ENCODE measurements around the gene MGAT1.
"Not testable (repeated sequence)": the region's sequence is repeated elsewhere in the genome, so short reads cannot be mapped to it uniquely, and the experiment has no call there.

The MGAT1 gene

GRCh38 chr5:180790020-180790419 is 12.6 kb downstream of the MGAT1 start:
- in situ Hi-C loops (cut with MboI; ENCODE audit: low pct_unique_long_range_greater_than_20kb, low sequenced_read_pairs), result no loop called here
- peak; percentile 70 for DNase-seq

DNA sequence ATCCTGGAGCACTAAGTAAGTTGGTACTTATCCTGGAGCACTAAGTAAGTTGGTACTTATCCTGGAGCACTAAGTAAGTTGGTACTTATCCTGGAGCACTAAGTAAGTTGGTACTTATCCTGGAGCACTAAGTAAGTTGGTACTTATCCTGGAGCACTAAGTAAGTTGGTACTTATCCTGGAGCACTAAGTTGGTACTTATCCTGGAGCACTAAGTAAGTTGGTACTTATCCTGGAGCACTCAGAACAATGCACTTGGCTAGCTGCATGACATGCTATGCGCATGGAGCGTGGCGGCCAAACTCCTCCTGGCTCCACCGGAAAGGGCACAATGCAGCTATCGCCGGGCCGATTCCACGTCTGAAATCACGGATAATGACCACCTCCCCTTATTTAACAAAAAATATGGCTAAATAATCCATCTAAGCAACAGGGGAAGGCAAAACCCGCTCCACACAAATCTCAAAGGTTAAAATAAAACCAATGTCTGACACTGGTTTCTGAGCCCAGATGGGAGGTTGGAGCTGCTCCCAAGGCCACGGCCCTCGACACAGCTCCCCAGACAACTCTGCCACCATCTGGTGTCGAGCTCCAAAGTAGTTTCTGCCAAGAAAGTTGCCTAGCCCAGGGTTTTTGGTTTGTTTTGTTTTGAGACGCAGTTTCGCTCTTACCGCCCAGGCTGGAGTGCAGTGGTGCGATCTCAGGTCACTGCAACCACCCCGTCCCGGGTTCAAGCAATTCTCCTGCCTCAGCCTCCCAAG is 13.8 kb downstream of the MGAT1 start:
- DNase-seq; in situ Hi-C loops (cut with MboI; ENCODE audit: low pct_unique_long_range_greater_than_20kb, low sequenced_read_pairs): not testable (repeated sequence)

DNA sequence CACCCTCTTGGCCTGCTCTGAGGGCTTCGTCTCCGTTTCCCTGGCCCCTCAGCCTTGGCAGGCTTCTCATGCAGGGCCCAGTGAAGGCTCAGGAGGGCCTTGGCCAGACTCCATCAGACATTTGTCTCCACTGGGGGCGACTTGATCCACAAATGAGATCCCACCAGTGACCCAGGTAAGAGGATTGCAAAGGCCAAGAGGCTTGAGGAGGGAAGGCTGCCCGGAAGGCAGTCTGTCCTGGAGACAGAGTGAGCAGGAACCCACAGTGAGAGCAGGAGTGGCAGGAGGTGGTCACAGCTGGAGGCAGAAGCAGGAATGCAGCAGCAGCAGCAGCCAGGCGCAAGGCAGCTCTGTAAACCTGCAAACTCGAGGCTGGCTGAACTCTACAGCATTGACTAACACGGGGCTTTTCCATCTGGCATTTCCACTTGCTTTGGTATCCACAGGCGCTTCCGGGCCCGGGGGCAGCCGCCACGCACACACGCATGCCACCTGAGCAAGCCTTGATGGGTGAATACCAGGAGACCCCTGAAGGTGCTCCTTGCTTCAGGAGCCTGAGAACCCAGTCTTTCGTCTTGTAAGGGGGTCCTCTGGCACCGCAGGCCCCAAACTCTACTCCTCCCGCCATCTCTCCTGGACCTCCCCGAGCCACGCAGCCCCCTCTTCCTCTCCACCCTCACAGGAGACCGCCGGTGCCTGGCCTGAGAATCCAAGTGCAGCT is 14.7 kb downstream of the MGAT1 start:
- in situ Hi-C loops (cut with MboI; ENCODE audit: low pct_unique_long_range_greater_than_20kb, low sequenced_read_pairs), result no loop called here
- no peak for DNase-seq

- in situ Hi-C loops (cut with MboI; ENCODE audit: low pct_unique_long_range_greater_than_20kb, low sequenced_read_pairs), result no loop called here
- no peak for DNase-seq
Observed at GRCh38 chr5:180786531-180787398, 15.8 kb downstream of the MGAT1 start.

DNA sequence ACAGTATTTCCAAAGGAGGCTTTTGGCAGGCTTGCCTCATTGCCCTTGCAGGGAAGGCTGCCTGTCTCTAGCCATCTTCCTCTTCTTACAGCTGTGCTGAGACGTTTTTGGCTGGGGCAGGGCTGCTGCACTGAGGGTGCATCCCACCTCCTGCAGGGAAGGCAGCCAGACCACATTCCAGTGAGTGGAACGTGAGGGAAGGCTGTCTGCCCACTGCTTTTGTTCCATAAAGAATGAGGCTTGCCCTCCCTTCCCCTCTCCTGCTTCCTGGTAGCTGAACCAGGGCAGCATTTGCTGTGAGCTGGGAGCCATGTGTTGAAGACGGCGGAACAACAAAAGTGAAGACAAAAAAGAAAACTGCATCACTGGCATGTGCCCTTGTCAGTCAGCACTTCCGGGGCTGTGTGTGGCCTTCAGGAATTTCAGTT is 16.8 kb downstream of the MGAT1 start:
- DNase-seq, result no peak
- in situ Hi-C loops (cut with MboI; ENCODE audit: low pct_unique_long_range_greater_than_20kb, low sequenced_read_pairs), result no loop called here

DNA sequence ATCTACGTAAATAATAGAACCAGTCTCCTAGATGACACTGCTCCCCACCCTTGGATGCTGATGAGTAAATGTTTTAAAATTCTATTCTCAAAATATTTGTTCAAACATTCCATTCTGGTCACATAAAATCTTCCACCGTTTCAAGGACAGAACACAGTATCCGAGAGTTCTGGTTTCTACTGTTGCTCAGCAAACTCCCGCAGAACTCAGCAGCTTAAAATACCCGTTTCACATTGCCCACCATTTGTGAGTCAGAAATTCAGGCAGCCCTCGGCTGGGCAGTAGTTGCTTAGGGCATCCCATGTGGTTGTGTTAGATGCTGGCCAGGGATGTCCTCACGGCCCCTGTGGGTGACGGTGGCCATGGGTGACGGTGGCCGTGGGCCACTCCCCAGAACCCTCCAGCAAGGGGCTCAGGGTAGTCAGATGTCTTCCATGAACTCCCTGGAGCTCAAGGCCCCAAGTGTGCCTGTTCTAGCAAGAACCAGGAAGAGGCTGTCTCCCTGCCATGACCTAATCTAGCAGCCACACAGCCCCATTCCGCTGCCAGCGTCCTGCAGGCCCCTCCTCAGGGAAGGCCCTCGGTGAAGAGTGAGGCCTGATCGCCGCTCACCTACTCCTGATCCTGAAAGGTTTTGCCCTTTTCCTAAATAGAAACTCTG is 17.4 kb downstream of the MGAT1 start:
- in situ Hi-C loops (cut with MboI; ENCODE audit: low pct_unique_long_range_greater_than_20kb, low sequenced_read_pairs), result no loop called here
- DNase-seq, result no peak

GRCh38 chr5:180784497-180785097 is 18.0 kb downstream of the MGAT1 start:
- in situ Hi-C loops (cut with MboI; ENCODE audit: low pct_unique_long_range_greater_than_20kb, low sequenced_read_pairs), result no loop called here

GRCh38 chr5:180783340-180784052 is 19.1 kb downstream of the MGAT1 start:
- DNase-seq, result no peak
- in situ Hi-C loops (cut with MboI; ENCODE audit: low pct_unique_long_range_greater_than_20kb, low sequenced_read_pairs), result no loop called here

More at GRCh38 chr5:180784497-180785097, 18.0 kb downstream of the MGAT1 start:
- DNase-seq, result peak; percentile 58

GRCh38 chr5:180782748-180783147 is 19.9 kb downstream of the MGAT1 start:
- in situ Hi-C loops (cut with MboI; ENCODE audit: low pct_unique_long_range_greater_than_20kb, low sequenced_read_pairs), result no loop called here
- DNase-seq, result no peak

DNA sequence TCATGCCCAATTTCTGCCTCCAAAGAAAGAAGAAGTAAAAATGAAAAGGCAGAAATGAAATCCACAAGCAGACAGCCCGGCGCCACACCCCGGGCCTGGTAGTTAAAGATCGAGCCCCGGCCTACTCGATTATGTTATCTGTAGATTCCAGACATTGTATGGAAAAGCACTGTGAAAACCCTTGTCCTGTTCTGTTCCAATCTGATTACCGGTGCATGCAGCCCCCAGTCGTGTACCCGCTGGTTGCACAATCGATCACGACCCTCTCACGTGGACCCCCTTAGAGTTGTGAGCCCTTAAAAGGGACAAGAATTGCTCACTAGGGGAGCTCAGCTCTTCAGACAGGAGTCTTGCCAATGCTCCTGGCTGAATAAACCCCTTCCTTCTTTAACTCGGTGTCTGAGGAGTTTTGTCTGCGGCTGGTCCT is 20.7 kb downstream of the MGAT1 start:
- in situ Hi-C loops (cut with MboI; ENCODE audit: low pct_unique_long_range_greater_than_20kb, low sequenced_read_pairs); DNase-seq: not testable (repeated sequence)

DNA sequence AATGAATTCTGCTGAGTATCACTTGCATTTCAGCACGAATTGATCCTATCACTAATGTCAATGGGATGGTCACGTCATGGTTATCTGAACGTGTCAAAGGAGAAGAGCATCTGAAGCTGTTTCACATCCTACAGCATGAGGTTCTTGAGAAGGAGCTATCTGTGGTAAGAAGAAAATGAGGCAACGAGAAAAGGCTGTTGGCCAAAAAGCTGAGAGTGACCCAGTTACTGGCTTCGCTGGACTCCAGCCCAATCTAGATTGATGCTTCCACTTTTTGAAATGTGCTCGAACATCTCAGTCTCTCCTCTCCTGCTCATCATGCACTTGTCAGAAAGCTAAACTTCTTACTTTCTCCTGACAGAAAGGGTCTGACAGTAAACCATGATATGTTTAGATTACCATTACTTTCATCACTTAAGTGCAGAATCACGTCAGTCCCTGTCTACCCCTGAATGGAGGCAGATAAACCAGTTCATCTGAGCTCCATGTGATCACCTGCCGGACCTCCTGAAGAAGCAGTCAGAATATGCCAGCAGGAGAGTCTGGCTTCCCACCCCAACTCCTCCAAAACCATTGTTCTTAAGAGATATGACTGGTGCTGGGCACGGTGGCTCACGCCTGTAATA is 22.5 kb downstream of the MGAT1 start:
- no peak for DNase-seq
- in situ Hi-C loops (cut with MboI; ENCODE audit: low pct_unique_long_range_greater_than_20kb, low sequenced_read_pairs), result no loop called here

- in situ Hi-C loops (cut with MboI; ENCODE audit: low pct_unique_long_range_greater_than_20kb, low sequenced_read_pairs), result no loop called here
- no peak for DNase-seq
Observed at GRCh38 chr5:180777475-180777874, 25.1 kb downstream of the MGAT1 start.

DNA sequence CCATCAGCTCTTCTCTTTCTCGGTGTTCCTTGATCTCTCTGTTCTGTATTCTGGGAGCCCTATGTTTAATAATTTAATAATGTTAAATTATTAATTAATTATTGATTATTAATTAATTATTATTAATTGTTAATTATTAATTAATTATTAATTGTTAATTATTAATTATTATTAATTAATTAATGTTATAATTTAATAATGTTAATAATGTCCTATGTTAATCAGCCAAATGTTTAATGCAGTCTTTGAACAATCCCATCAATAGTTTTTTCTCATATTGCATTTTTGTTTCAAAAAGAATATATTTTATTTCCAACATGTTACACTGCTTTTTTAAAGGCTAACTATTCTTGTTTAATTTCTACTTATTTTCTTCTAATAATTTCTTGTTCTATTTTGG is 26.2 kb downstream of the MGAT1 start:
- no peak for DNase-seq
- in situ Hi-C loops (cut with MboI; ENCODE audit: low pct_unique_long_range_greater_than_20kb, low sequenced_read_pairs), result no loop called here

- in situ Hi-C loops (cut with MboI; ENCODE audit: low pct_unique_long_range_greater_than_20kb, low sequenced_read_pairs), result no loop called here
- no peak for DNase-seq
Observed at GRCh38 chr5:180775624-180776023, 27.0 kb downstream of the MGAT1 start.

DNA sequence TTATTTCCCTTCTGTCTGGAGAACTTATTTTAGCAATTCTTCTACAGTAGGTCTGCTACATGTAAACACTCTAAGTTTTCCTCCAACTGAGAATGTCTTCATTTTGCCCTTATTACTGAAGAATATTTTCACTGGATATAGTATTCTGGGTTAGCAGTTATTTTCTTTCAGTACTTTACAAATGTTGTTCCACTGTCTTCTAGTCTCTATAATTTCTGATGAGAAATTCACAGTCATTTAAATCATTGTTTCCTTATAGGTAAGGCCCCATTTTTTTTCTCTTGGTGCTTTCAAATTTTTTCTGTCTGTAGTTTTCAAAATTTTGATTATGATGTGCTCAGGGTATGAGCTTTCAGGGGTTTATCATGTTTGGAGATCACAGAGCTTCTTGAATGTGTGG is 30.8 kb downstream of the MGAT1 start:
- in situ Hi-C loops (cut with MboI; ENCODE audit: low pct_unique_long_range_greater_than_20kb, low sequenced_read_pairs), result no loop called here
- DNase-seq, result no peak

GRCh38 chr5:180769821-180770220 is 32.8 kb downstream of the MGAT1 start:
- no peak for DNase-seq
- in situ Hi-C loops (cut with MboI; ENCODE audit: low pct_unique_long_range_greater_than_20kb, low sequenced_read_pairs), result no loop called here

GRCh38 chr5:180755601-180756000 is 47.0 kb downstream of the MGAT1 start:
- in situ Hi-C loops (cut with MboI; ENCODE audit: low pct_unique_long_range_greater_than_20kb, low sequenced_read_pairs), result no loop called here
- no peak for DNase-seq

DNA sequence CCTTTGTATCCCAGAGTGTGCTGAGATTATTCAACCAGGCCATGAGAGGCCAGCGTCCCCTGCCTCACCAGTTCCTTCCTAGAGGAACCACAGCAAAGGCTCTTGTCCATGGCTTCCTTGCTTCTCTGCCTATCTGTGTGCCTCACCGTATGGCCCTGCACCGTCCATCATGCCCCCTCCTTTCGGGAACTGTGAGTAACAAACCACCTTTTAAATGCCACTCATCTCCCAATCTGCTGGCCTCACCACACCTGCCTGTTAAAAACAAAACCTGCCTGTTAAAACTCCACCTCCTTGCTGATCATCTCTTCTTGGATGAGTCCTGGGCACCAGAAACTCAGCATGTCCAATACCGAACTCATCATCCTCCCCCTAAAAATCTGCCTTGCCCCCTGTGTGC is 58.4 kb downstream of the MGAT1 start:
- in situ Hi-C loops (cut with MboI; ENCODE audit: low pct_unique_long_range_greater_than_20kb, low sequenced_read_pairs), result no loop called here
- DNase-seq, result no peak
